Type B pancreatic cell (in vitro differentiated cells): ENCODE data around the gene GRK7. TPM values are rescaled to one million over a fixed set of nuclear protein-coding genes. Genes with fewer than 3 reads are reported as not detected.

Source experiments
- DNase-seq: peaks from one replicate; pipeline ENCODE4 v3.0.0; 2021; ENCODE audit warnings: mixed read lengths; ENCODE audit not compliant: unreplicated experiment; ENCODE audit errors: extremely low spot score
- H3K27ac Mint-ChIP-seq: 2 replicates; pipeline ENCODE4 v1.8.0; 2021; ENCODE audit warnings: mild to moderate bottlenecking, mixed read lengths
- H3K27me3 Mint-ChIP-seq: 2 replicates; pipeline ENCODE4 v1.8.0; 2021; ENCODE audit warnings: mixed read lengths
- H3K36me3 Mint-ChIP-seq: 2 replicates; pipeline ENCODE4 v1.8.0; 2021; ENCODE audit warnings: mixed read lengths
- H3K4me1 Mint-ChIP-seq: one replicate; pipeline ENCODE4 v1.8.0; 2021; ENCODE audit warnings: mixed read lengths; ENCODE audit not compliant: unreplicated experiment
- H3K4me3 Mint-ChIP-seq: 2 replicates; pipeline ENCODE4 v1.8.0; 2021; ENCODE audit warnings: mild to moderate bottlenecking, mixed read lengths
- H3K9me3 Mint-ChIP-seq: 2 replicates; pipeline ENCODE4 v1.8.0; 2021; ENCODE audit warnings: mixed read lengths
- total RNA-seq: library from RNA; stranded (reverse); gene quantifications from 2 replicates; pipeline ENCODE4 v1.2.1, GENCODE V29; 2021; ENCODE audit warnings: low replicate concordance
- TF ChIP-seq, protein P1 (sequence below): fragments of 200-600 bp; sonication (generic); conservative IDR thresholded peaks from 2 replicates; pipeline ENCODE4 v1.5.0; 2021; ENCODE audit warnings: antibody characterized with exemption, mild to moderate bottlenecking

The GRK7 gene
- total RNA-seq, 1 donor from 2014 or later, result 0.10 TPM

DNA sequence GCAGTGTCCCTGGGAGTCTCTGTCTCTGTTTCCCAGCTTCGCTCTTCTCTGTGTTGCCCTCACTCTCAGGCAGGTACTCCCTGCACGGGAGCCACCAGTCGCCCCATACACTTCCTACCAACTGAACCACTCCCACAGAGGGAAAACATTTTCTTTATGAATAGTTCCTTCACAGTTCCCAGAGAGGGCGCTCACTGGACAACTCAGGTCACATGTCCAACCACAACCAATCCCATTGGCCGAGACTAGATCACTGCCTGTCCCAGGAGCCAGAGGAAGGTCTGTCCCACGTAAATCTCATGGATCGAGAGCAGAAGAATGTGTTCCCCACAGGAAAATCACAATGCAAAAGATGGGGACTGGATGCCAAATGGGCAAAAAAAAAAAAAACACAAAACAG is 26.1 kb downstream of the GRK7 start:
- TF ChIP-seq, protein P1, sequence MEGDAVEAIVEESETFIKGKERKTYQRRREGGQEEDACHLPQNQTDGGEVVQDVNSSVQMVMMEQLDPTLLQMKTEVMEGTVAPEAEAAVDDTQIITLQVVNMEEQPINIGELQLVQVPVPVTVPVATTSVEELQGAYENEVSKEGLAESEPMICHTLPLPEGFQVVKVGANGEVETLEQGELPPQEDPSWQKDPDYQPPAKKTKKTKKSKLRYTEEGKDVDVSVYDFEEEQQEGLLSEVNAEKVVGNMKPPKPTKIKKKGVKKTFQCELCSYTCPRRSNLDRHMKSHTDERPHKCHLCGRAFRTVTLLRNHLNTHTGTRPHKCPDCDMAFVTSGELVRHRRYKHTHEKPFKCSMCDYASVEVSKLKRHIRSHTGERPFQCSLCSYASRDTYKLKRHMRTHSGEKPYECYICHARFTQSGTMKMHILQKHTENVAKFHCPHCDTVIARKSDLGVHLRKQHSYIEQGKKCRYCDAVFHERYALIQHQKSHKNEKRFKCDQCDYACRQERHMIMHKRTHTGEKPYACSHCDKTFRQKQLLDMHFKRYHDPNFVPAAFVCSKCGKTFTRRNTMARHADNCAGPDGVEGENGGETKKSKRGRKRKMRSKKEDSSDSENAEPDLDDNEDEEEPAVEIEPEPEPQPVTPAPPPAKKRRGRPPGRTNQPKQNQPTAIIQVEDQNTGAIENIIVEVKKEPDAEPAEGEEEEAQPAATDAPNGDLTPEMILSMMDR, result no peak
- DNase-seq, result no peak
- H3K9me3 Mint-ChIP-seq, result no peaks in the 10 kb centered on the region
- no peaks in the 10 kb centered on the region for H3K36me3 Mint-ChIP-seq
- H3K27ac Mint-ChIP-seq, result no peak overlapping the region
- H3K27me3 Mint-ChIP-seq, result peaks cover 3% of the 10 kb centered on the region
- no peak overlapping the region for H3K4me3 Mint-ChIP-seq
- no peaks in the 10 kb centered on the region for H3K4me1 Mint-ChIP-seq

DNA sequence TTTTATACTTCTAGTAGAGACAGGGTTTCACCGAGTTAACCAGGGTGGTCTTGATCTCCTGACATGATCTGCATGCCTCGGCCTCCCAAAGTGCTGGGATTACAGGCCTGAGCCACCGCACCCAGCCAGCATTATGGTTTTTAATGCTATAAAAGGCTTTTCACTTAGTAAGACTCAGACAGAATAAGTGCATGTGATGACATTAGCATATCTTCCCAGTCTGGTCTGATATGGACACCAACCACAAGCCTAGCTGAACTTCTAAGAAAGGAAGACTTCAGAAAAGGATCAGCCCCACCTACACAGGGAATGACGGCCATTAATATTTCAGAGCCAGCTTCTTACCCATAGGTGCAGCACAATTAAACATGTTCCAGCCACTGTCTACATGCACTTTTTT is 27.0 kb downstream of the GRK7 start:
- Mint-ChIP-seq H3K4me3 (no peak overlapping the region), H3K27ac (no peak overlapping the region), H3K36me3 (no peaks in the 10 kb centered on the region), H3K27me3 (peaks cover 3% of the 10 kb centered on the region), H3K9me3 (no peaks in the 10 kb centered on the region), H3K4me1 (no peaks in the 10 kb centered on the region)
- no peak for DNase-seq
- TF ChIP-seq, protein P1, result no peak

- TF ChIP-seq, protein P1, result no peak
- DNase-seq, result no peak
- H3K27ac Mint-ChIP-seq, result no peak overlapping the region
- no peaks in the 10 kb centered on the region for H3K36me3 Mint-ChIP-seq
- no peaks in the 10 kb centered on the region for H3K9me3 Mint-ChIP-seq
- no peak overlapping the region for H3K4me3 Mint-ChIP-seq
- peaks cover 10% of the 10 kb centered on the region for H3K4me1 Mint-ChIP-seq
- peaks cover 3% of the 10 kb centered on the region for H3K27me3 Mint-ChIP-seq
Observed at GRCh38 chr3:141792495-141792894, 29.3 kb downstream of the GRK7 start.

DNA sequence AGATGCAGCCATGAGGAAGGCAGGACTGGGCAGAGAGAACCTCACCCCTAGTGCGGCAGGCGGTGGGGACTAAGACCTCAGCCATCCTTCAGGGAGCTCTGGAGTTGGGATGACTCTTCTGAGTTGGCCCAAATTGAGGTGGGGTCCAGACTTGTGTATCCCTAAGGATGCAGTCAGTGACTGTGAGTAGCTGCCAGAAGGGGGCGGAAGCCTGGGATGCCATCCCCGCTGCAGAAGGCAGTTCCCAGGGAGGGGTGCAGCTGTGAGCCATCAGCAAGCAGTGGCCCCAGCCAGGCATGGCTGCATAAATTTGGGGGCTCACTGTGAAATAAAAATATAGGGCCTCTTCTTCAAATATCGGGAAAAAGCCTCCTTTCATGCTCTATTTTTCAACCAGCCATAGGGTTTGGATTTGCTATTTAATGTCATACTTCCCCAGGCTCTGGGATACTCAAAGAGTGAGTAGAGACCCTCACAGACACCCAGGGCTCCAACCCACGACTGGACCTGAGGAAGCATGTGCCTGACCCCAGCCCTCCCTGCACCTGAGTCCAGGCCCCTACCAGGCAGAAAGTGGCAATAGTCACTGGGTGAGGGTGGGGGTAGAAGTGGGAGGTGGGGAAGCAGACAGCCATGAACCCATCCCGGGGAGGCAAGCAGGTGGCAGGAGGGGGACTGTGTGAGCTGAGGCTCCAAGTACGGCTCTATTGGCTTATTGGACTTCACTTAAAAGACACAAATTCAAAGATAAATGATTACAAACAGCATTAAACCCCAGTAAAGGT is 30.5 kb downstream of the GRK7 start:
- Mint-ChIP-seq H3K36me3 (no peaks in the 10 kb centered on the region), H3K27me3 (peaks cover 3% of the 10 kb centered on the region), H3K27ac (no peak overlapping the region), H3K4me1 (peaks cover 16% of the 10 kb centered on the region), H3K4me3 (no peak overlapping the region), H3K9me3 (no peaks in the 10 kb centered on the region)
- DNase-seq, result no peak
- TF ChIP-seq, protein P1, result no peak

DNA sequence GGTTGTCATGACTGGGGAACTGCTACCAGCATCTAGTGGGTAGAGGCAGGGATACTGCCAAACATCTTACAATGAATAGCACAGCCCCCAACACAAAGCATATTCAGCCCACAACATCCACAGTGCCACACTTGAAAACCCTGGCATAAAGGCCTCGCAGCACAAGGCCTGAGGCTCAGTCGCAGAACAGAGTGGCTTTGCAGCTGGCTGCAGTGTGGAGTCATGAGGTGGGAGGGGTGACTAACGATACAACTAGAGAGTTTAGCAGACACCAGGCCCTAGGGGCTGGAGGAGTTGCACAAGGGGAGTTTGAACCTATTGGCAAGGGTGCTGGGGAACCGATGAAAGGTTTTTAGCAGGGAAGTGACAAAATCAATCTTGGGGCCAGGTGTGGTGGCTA is 32.1 kb downstream of the GRK7 start:
- TF ChIP-seq, protein P1, result no peak
- peaks cover 3% of the 10 kb centered on the region for H3K27me3 Mint-ChIP-seq
- no peak overlapping the region for H3K27ac Mint-ChIP-seq
- peaks cover 16% of the 10 kb centered on the region for H3K4me1 Mint-ChIP-seq
- no peak overlapping the region for H3K4me3 Mint-ChIP-seq
- DNase-seq, result no peak
- no peaks in the 10 kb centered on the region for H3K9me3 Mint-ChIP-seq
- no peaks in the 10 kb centered on the region for H3K36me3 Mint-ChIP-seq
